HEK293 (cell line): ENCODE measurements around the gene INPP4B.

ENCODE experiments used
- CTCF ChIA-PET: fragments of 350-600 bp; formaldehyde crosslinking; extraction: SDS; loops from one replicate; lab custom pipeline; 2021; ENCODE audit warnings: antibody characterized with exemption; lab: Yijun Ruan, JAX
- POLR2A ChIA-PET: fragments of 300-600 bp; formaldehyde crosslinking; extraction: SDS; loops from one replicate; lab custom pipeline; 2020; ENCODE audit warnings: antibody characterized with exemption, inconsistent platforms; lab: Yijun Ruan, JAX
- H3K27ac ChIP-seq: fragments of 200-500 bp; sonication (Bioruptor generic); 2 replicates; pipeline ENCODE4 v1.5.1; 2014; ENCODE audit warnings: low read depth, low read length, control low read depth, inconsistent platforms; ENCODE audit errors: extremely low read depth
- H3K36me3 ChIP-seq, 2 experiments: fragments of 200-500 bp in 1 of 2; sonication (Bioruptor generic) in 1 of 2; 1 replicate in 1 of 2; 2 replicates in 1 of 2; pipeline ENCODE4 v1.5.1; 2014 to 2017; ENCODE audit warnings: inconsistent platforms in 2 of 2, low read length in 2 of 2; ENCODE audit not compliant: control insufficient read depth in 2 of 2, insufficient read depth in 1 of 2
- H3K4me1 ChIP-seq: fragments of 200-500 bp; sonication (Bioruptor generic); 2 replicates; pipeline ENCODE4 v1.5.1; 2014; ENCODE audit warnings: mild to moderate bottlenecking, low read length, inconsistent platforms; ENCODE audit not compliant: control insufficient read depth, insufficient read depth
- H3K4me3 ChIP-seq: 2 replicates; pipeline ENCODE4 v1.5.1; 2011; ENCODE audit warnings: low read depth, mild to moderate bottlenecking, control low read depth, low read length, moderate library complexity
- H3K9me3 ChIP-seq: fragments of 200-500 bp; sonication (Bioruptor generic); 2 replicates; pipeline ENCODE4 v1.5.1; 2014; ENCODE audit warnings: low read depth, low read length, inconsistent platforms; ENCODE audit not compliant: control insufficient read depth, insufficient read depth
- GLIS1 ChIP-seq: fragments of 450-650 bp; formaldehyde crosslinking; IDR thresholded peaks from 2 replicates; pipeline ENCODE4 v1.5.1; 2016; ENCODE audit warnings: missing biosample characterization, missing genetic modification characterization
- HOXC10 ChIP-seq: sonication (generic); formaldehyde crosslinking; IDR thresholded peaks from 2 replicates; pipeline ENCODE4 v1.8.1; 2023; ENCODE audit warnings: mild to moderate bottlenecking, missing genetic modification reagents
- HOXD13 ChIP-seq: sonication (generic); formaldehyde crosslinking; IDR thresholded peaks from 2 replicates; pipeline ENCODE4 v1.8.0; 2022; ENCODE audit warnings: missing genetic modification reagents, borderline replicate concordance
- MZF1 ChIP-seq: fragments of 450-650 bp; formaldehyde crosslinking; IDR thresholded peaks from 2 replicates; pipeline ENCODE4 v1.5.1; 2017; ENCODE audit warnings: missing biosample characterization, missing genetic modification characterization, borderline replicate concordance
- YY1 ChIP-seq: fragments of 450-650 bp; formaldehyde crosslinking; IDR thresholded peaks from 2 replicates; pipeline ENCODE4 v1.5.1; 2018; ENCODE audit warnings: missing biosample characterization, missing genetic modification characterization
- ZBTB1 ChIP-seq: fragments of 450-650 bp; formaldehyde crosslinking; IDR thresholded peaks from 2 replicates; pipeline ENCODE4 v1.5.1; 2016; ENCODE audit warnings: missing biosample characterization, missing genetic modification characterization
- ZNF133 ChIP-seq: fragments of 450-650 bp; formaldehyde crosslinking; IDR thresholded peaks from 2 replicates; pipeline ENCODE4 v1.5.1; 2016; ENCODE audit warnings: missing biosample characterization, missing genetic modification characterization
- ZNF202 ChIP-seq: fragments of 450-650 bp; formaldehyde crosslinking; IDR thresholded peaks from 2 replicates; pipeline ENCODE4 v1.5.1; 2016; ENCODE audit warnings: missing biosample characterization, missing genetic modification characterization, borderline replicate concordance
- ZNF239 ChIP-seq: fragments of 450-650 bp; formaldehyde crosslinking; IDR thresholded peaks from 2 replicates; pipeline ENCODE4 v1.5.1; 2016; ENCODE audit warnings: missing biosample characterization, missing genetic modification characterization
- ZNF311 ChIP-seq: fragments of 450-650 bp; formaldehyde crosslinking; IDR thresholded peaks from 2 replicates; pipeline ENCODE4 v1.5.1; 2017; ENCODE audit warnings: missing biosample characterization, missing genetic modification characterization, borderline replicate concordance
- ZNF335 ChIP-seq: fragments of 450-650 bp; formaldehyde crosslinking; conservative IDR thresholded peaks from 2 replicates; pipeline ENCODE4 v1.5.1; 2016; ENCODE audit warnings: missing biosample characterization, missing genetic modification characterization
- ZNF341 ChIP-seq: fragments of 450-650 bp; formaldehyde crosslinking; IDR thresholded peaks from 2 replicates; pipeline ENCODE4; 2016; ENCODE audit warnings: low read depth, missing biosample characterization, missing genetic modification characterization
- ZNF354C ChIP-seq: fragments of 450-650 bp; formaldehyde crosslinking; IDR thresholded peaks from 2 replicates; pipeline ENCODE4 v1.5.1; 2016; ENCODE audit warnings: missing biosample characterization, missing genetic modification characterization, low read depth, borderline replicate concordance
- ZNF558 ChIP-seq: fragments of 450-650 bp; formaldehyde crosslinking; IDR thresholded peaks from 2 replicates; pipeline ENCODE4 v1.5.1; 2016; ENCODE audit warnings: missing biosample characterization, missing genetic modification characterization
- ZSCAN16 ChIP-seq: fragments of 450-650 bp; formaldehyde crosslinking; IDR thresholded peaks from 2 replicates; pipeline ENCODE4 v1.5.1; 2016; ENCODE audit warnings: missing biosample characterization, missing genetic modification characterization
- TF ChIP-seq, protein P1 (sequence below): fragments of 450-650 bp; formaldehyde crosslinking; IDR thresholded peaks from 2 replicates; pipeline ENCODE4 v1.5.1; 2016; ENCODE audit warnings: missing biosample characterization, missing genetic modification characterization
- TF ChIP-seq, protein P2 (sequence below): fragments of 450-650 bp; formaldehyde crosslinking; IDR thresholded peaks from 2 replicates; pipeline ENCODE4 v1.5.1; 2016; ENCODE audit warnings: missing biosample characterization, missing genetic modification characterization
- TF ChIP-seq, protein P3 (sequence below): fragments of 450-650 bp; formaldehyde crosslinking; IDR thresholded peaks from 2 replicates; pipeline ENCODE4 v1.5.1; 2017; ENCODE audit warnings: missing biosample characterization, missing genetic modification characterization
- TF ChIP-seq, protein P4 (sequence below): fragments of 450-650 bp; formaldehyde crosslinking; IDR thresholded peaks from 2 replicates; pipeline ENCODE4 v1.5.1; 2016; ENCODE audit warnings: missing biosample characterization, missing genetic modification characterization
- TF ChIP-seq, protein P5 (sequence below): fragments of 450-650 bp; formaldehyde crosslinking; IDR thresholded peaks from 2 replicates; pipeline ENCODE4 v1.5.1; 2016; ENCODE audit warnings: missing biosample characterization, missing genetic modification characterization, borderline replicate concordance

Gene INPP4B

DNA sequence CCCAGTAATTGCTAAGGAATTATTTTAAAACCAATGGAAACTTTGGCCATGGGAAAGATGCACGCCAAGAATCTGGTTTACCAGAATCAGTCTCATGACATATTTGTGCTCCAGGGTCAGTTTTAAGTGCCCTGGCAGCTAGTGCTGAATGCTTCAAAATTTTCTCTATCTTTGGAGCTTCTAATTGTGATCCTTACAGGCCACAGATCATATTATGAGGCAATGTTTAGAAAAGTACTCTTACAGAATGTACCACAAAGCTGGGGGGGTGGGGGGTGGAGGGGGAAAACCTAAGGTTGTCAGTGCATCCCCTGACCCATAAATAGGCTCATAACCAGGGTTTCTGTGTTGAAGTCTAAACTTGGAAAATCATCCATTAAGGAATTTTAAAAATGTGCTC lies 514.5 kb downstream of the INPP4B start (continued):
- TF ChIP-seq, protein P1, sequence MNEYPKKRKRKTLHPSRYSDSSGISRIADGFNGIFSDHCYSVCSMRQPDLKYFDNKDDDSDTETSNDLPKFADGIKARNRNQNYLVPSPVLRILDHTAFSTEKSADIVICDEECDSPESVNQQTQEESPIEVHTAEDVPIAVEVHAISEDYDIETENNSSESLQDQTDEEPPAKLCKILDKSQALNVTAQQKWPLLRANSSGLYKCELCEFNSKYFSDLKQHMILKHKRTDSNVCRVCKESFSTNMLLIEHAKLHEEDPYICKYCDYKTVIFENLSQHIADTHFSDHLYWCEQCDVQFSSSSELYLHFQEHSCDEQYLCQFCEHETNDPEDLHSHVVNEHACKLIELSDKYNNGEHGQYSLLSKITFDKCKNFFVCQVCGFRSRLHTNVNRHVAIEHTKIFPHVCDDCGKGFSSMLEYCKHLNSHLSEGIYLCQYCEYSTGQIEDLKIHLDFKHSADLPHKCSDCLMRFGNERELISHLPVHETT (tag by site-specific recombination), result no peak
- TF ChIP-seq, protein P2, sequence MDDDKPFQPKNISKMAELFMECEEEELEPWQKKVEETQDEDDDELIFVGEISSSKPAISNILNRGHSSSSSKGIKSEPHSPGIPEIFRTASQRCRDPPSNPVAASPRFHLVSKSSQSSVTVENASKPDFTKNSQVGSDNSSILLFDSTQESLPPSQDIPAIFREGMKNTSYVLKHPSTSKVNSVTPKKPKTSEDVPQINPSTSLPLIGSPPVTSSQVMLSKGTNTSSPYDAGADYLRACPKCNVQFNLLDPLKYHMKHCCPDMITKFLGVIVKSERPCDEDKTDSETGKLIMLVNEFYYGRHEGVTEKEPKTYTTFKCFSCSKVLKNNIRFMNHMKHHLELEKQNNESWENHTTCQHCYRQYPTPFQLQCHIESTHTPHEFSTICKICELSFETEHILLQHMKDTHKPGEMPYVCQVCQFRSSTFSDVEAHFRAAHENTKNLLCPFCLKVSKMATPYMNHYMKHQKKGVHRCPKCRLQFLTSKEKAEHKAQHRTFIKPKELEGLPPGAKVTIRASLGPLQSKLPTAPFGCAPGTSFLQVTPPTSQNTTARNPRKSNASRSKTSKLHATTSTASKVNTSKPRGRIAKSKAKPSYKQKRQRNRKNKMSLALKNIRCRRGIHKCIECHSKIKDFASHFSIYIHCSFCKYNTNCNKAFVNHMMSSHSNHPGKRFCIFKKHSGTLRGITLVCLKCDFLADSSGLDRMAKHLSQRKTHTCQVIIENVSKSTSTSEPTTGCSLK, result no peak
- TF ChIP-seq ZNF239 (no peak), HOXD13 (CRISPR knock-in tag) (no peak)
- TF ChIP-seq, all 188 proteins: peak for 0

DNA sequence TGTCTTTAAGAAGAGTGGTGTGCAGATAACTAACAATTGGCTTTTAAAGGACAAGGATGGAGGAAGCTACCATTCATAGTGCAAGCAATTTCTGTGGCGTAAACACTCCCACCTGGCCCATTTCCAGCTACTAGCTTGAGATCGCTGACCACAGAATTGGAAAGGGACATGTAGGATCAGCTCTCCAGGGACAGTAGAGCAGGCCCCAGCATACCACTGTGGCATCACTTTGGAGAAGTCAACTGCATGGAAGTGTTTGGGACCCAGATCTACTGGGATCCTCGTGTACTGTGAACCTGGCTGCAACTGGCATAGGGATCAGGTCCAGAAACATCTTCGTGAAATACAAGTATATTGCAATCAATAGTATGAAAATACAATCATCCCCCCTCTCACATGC lies 515.0 kb downstream of the INPP4B start:
- no peaks in the 10 kb centered on the region for H3K9me3 ChIP-seq
- H3K4me3 ChIP-seq, result no peak overlapping the region
- no peaks in the 10 kb centered on the region for H3K36me3 ChIP-seq
- no peak overlapping the region for H3K27ac ChIP-seq
- no peaks in the 10 kb centered on the region for H3K4me1 ChIP-seq
- POLR2A ChIA-PET, result interaction anchor here (0.6 kb wide), 1 partner anchor 162 kb away, joined by 4 read pairs; no protein-coding TSS in a partner anchor
- CTCF ChIA-PET, result interaction anchor here (0.6 kb wide), 2 partner anchors 939 to 1473 kb away, joined by 4 to 6 read pairs; no protein-coding TSS in a partner anchor
- TF ChIP-seq HOXC10 (CRISPR knock-in tag) (no peak), ZBTB1 (tag by site-specific recombination) (no peak), GLIS1 (no peak), ZNF354C (tag by site-specific recombination) (no peak), ZNF202 (tag by site-specific recombination) (no peak), YY1 (tag by site-specific recombination) (no peak), ZNF335 (tag by site-specific recombination) (no peak), ZSCAN16 (tag by site-specific recombination) (no peak), ZNF558 (tag by site-specific recombination) (no peak), ZNF341 (tag by site-specific recombination) (no peak), ZNF133 (tag by site-specific recombination) (no peak), MZF1 (tag by site-specific recombination) (no peak), ZNF311 (no peak)
- TF ChIP-seq, protein P3, sequence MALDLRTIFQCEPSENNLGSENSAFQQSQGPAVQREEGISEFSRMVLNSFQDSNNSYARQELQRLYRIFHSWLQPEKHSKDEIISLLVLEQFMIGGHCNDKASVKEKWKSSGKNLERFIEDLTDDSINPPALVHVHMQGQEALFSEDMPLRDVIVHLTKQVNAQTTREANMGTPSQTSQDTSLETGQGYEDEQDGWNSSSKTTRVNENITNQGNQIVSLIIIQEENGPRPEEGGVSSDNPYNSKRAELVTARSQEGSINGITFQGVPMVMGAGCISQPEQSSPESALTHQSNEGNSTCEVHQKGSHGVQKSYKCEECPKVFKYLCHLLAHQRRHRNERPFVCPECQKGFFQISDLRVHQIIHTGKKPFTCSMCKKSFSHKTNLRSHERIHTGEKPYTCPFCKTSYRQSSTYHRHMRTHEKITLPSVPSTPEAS (tag by site-specific recombination), result no peak
- TF ChIP-seq, protein P4, sequence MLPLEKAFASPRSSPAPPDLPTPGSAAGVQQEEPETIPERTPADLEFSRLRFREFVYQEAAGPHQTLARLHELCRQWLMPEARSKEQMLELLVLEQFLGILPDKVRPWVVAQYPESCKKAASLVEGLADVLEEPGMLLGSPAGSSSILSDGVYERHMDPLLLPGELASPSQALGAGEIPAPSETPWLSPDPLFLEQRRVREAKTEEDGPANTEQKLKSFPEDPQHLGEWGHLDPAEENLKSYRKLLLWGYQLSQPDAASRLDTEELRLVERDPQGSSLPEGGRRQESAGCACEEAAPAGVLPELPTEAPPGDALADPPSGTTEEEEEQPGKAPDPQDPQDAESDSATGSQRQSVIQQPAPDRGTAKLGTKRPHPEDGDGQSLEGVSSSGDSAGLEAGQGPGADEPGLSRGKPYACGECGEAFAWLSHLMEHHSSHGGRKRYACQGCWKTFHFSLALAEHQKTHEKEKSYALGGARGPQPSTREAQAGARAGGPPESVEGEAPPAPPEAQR (tag by site-specific recombination), result no peak
- TF ChIP-seq, protein P1 (tag by site-specific recombination), result no peak
- TF ChIP-seq, protein P5, sequence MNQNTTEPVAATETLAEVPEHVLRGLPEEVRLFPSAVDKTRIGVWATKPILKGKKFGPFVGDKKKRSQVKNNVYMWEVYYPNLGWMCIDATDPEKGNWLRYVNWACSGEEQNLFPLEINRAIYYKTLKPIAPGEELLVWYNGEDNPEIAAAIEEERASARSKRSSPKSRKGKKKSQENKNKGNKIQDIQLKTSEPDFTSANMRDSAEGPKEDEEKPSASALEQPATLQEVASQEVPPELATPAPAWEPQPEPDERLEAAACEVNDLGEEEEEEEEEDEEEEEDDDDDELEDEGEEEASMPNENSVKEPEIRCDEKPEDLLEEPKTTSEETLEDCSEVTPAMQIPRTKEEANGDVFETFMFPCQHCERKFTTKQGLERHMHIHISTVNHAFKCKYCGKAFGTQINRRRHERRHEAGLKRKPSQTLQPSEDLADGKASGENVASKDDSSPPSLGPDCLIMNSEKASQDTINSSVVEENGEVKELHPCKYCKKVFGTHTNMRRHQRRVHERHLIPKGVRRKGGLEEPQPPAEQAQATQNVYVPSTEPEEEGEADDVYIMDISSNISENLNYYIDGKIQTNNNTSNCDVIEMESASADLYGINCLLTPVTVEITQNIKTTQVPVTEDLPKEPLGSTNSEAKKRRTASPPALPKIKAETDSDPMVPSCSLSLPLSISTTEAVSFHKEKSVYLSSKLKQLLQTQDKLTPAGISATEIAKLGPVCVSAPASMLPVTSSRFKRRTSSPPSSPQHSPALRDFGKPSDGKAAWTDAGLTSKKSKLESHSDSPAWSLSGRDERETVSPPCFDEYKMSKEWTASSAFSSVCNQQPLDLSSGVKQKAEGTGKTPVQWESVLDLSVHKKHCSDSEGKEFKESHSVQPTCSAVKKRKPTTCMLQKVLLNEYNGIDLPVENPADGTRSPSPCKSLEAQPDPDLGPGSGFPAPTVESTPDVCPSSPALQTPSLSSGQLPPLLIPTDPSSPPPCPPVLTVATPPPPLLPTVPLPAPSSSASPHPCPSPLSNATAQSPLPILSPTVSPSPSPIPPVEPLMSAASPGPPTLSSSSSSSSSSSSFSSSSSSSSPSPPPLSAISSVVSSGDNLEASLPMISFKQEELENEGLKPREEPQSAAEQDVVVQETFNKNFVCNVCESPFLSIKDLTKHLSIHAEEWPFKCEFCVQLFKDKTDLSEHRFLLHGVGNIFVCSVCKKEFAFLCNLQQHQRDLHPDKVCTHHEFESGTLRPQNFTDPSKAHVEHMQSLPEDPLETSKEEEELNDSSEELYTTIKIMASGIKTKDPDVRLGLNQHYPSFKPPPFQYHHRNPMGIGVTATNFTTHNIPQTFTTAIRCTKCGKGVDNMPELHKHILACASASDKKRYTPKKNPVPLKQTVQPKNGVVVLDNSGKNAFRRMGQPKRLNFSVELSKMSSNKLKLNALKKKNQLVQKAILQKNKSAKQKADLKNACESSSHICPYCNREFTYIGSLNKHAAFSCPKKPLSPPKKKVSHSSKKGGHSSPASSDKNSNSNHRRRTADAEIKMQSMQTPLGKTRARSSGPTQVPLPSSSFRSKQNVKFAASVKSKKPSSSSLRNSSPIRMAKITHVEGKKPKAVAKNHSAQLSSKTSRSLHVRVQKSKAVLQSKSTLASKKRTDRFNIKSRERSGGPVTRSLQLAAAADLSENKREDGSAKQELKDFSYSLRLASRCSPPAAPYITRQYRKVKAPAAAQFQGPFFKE (tag by site-specific recombination), result no peak
- TF ChIP-seq, all 188 proteins: peak for 0
